Natural killer cell (primary cell): ENCODE measurements around the gene RAD51B. TPM values are rescaled to one million over a fixed set of nuclear protein-coding genes. Genes with fewer than 3 reads are reported as not detected.

ENCODE experiments used
- ATAC-seq, 3 donors: fragments of 150-1000 bp in 2 of 3; fragments of 200-7000 bp in 1 of 3; cut with Tn5 transposase; 1 replicate in 1 of 3; 2 replicates in 2 of 3; pipeline ENCODE4 v1.10.0; 2021; ENCODE audit warnings: mild to moderate bottlenecking in 2 of 3, moderate library complexity in 2 of 3
- DNase-seq, 2 donors: peaks; one replicate each; pipeline versions ENCODE4 v3.0.0 to v3.0.0-alpha.2; 2013 to 2021; ENCODE audit warnings: mixed read lengths in 1 of 2
- H3K27ac ChIP-seq: one replicate; pipeline ENCODE4 v1.5.1; 2013; ENCODE audit warnings: mild to moderate bottlenecking, low read length
- H3K27me3 ChIP-seq: one replicate; pipeline ENCODE4 v1.6.1; 2013; ENCODE audit warnings: low read length; ENCODE audit not compliant: control insufficient read depth, insufficient read depth
- H3K36me3 ChIP-seq: one replicate; pipeline ENCODE4 v1.6.1; 2013; ENCODE audit warnings: low read length; ENCODE audit not compliant: control insufficient read depth, insufficient read depth
- H3K4me1 ChIP-seq: one replicate; pipeline ENCODE4 v1.6.1; 2013; ENCODE audit warnings: low read length; ENCODE audit not compliant: control insufficient read depth, insufficient read depth
- H3K4me3 ChIP-seq: one replicate; pipeline ENCODE4 v1.5.1; 2013; ENCODE audit warnings: low read length
- H3K9me3 ChIP-seq: one replicate; pipeline ENCODE4 v1.6.1; 2013; ENCODE audit warnings: low read length; ENCODE audit not compliant: control insufficient read depth, insufficient read depth
- H3K27ac Mint-ChIP-seq, 2 donors: one replicate each; pipeline ENCODE4 v1.8.0; 2022; ENCODE audit warnings: mild to moderate bottlenecking in 2 of 2, mixed read lengths in 2 of 2, moderate library complexity in 1 of 2
- H3K27me3 Mint-ChIP-seq, 2 donors: one replicate each; pipeline ENCODE4 v1.8.0; 2022; ENCODE audit warnings: low read depth in 2 of 2, mixed read lengths in 2 of 2
- H3K36me3 Mint-ChIP-seq: one replicate; pipeline ENCODE4 v1.8.0; 2022; ENCODE audit warnings: mixed read lengths
- H3K4me1 Mint-ChIP-seq, 2 donors: one replicate each; pipeline ENCODE4 v1.8.0; 2022; ENCODE audit warnings: mixed read lengths in 2 of 2
- H3K4me3 Mint-ChIP-seq: one replicate; pipeline ENCODE4 v1.8.0; 2022; ENCODE audit warnings: mild to moderate bottlenecking, moderate library complexity, mixed read lengths
- H3K9me3 Mint-ChIP-seq, 2 donors: one replicate each; pipeline ENCODE4 v1.8.0; 2022; ENCODE audit warnings: mixed read lengths in 2 of 2
- WGBS: methylation state at CpG from one replicate; pipeline ENCODE4 v1.1.7; 2013; ENCODE audit warnings: missing lambda C conversion rate; ENCODE audit not compliant: insufficient coverage; 5-methylcytosine and 5-hydroxymethylcytosine counted together
- intact Hi-C: fragments of 100-400 bp; cut with micrococcal nuclease; formaldehyde crosslinking; loops from one replicate; pipeline ENCODE4 v1.14.2; 2022
- total RNA-seq, 4 donors: library from RNA; stranded (reverse); fragments of 120-200 nt in 1 of 4; gene quantifications; one replicate each; pipeline versions ENCODE4 v1.2.3 to v1.2.4, GENCODE V29; 2013 to 2022
- TF ChIP-seq, protein P1 (sequence below): fragments of 200-600 bp; IDR thresholded peaks from one replicate; pipeline ENCODE4 v1.8.0; 2022; ENCODE audit warnings: antibody characterized with exemption

Gene RAD51B
- total RNA-seq, 3 donors from 2014 or later (not counting 1 experiment from before 2014, with no cell fraction given): 28.1 to 37.6 (median 28.6) TPM

DNA sequence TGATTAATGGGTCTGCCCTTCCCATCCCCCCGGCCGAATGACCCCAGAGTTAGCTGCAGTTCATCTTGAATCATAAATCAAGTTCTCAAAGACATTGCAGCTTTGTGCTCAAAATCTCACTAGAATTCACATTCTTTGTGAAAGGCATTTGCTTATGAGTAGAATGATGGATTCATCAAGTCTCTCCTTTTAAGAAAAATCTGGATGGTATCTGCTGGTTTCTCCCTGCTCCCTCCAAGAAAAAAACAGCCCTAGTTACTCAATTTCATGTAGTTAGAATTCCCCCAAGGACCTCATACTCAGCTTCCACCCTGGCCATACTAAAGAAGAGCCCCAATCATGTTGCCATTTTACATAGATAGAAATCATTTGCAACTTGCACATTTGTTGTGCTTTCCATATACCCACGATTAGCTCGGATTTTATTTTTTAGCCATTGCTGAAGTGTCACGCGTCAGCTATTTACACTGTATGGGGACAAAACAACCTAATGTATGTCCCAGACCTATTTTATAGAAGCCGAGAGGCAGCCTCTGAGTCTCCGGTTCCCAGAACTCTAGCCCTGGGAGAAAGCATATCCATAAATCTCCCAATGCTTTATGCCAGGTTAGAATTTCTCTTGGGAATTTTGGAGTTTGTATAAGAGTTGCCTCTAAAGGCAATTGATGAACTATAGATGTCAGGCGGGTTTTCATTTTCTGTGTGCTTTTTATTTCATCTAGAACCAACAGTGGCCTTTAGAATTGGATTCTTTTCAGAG lies 673.8 kb downstream of the RAD51B start:
- no peak overlapping the region for H3K4me3 ChIP-seq
- H3K27me3 Mint-ChIP-seq: peaks cover 0 to 7% of the 10 kb centered on the region in 2 donors
- no peaks in the 10 kb centered on the region for H3K27me3 ChIP-seq
- ATAC-seq (no peak), DNase-seq (no peak)
- no peak overlapping the region for H3K27ac Mint-ChIP-seq
- no peaks in the 10 kb centered on the region for H3K36me3 Mint-ChIP-seq
- H3K4me1 ChIP-seq: peaks cover 9% of the 10 kb centered on the region
- no peaks in the 10 kb centered on the region for H3K36me3 ChIP-seq
- intact Hi-C loops: no loop called here
- peaks cover under 1 to 9% of the 10 kb centered on the region in 2 donors for H3K4me1 Mint-ChIP-seq
- TF ChIP-seq, protein P1, sequence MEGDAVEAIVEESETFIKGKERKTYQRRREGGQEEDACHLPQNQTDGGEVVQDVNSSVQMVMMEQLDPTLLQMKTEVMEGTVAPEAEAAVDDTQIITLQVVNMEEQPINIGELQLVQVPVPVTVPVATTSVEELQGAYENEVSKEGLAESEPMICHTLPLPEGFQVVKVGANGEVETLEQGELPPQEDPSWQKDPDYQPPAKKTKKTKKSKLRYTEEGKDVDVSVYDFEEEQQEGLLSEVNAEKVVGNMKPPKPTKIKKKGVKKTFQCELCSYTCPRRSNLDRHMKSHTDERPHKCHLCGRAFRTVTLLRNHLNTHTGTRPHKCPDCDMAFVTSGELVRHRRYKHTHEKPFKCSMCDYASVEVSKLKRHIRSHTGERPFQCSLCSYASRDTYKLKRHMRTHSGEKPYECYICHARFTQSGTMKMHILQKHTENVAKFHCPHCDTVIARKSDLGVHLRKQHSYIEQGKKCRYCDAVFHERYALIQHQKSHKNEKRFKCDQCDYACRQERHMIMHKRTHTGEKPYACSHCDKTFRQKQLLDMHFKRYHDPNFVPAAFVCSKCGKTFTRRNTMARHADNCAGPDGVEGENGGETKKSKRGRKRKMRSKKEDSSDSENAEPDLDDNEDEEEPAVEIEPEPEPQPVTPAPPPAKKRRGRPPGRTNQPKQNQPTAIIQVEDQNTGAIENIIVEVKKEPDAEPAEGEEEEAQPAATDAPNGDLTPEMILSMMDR: no peak
- no peak overlapping the region for H3K27ac ChIP-seq
- no peaks in the 10 kb centered on the region for H3K9me3 ChIP-seq
- 93% methylated on average over 9 of the region's 9 CpGs for WGBS
- no peak overlapping the region for H3K4me3 Mint-ChIP-seq
- no peaks in the 10 kb centered on the region for H3K9me3 Mint-ChIP-seq

DNA sequence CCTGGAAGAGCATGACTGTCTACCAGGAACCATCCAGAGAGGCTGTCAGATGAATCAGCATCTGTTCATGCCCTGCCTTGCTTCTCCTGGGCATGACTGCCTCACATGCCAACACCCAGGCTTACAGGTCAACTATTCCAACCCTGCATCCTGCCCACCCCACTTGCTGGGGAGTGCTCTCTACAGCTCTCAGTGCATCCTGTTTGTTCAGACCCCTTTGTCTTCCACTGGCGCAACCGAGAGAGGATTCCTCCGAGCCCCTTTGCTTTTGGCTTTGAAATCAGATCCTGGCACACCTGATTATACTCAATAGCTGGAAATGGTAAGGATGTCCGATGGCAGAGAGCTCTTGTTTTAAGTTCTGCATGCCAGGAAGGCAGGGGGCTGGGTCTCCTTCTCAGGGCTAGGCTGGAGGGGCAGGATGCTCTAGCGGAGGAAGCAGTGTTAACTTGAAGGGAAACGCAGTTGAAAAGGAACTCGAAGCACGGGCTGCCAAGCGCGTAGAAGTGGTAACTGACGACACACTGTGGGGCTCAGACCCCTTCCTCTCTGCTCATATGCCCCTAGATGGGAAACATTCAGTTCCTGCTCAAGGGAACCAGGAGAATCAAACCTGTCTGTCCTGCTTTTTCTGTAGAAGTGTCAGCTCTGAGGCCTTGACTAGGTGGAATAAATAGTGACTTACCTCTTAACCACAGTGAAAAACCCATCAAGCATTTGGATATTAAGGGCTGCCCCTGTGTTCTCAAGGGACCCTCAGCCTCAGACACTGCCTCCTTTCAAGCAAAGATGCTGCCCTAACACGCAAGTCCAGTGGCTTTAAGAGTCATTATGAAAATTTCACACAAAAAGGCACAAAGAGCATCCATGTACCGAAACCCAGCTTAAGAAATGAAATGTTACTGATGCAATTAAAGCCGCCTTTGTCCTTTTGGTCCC lies 675.8 kb downstream of the RAD51B start:
- Histone ChIP-seq H3K27ac (no peak overlapping the region), H3K4me3 (no peak overlapping the region), H3K27me3 (no peaks in the 10 kb centered on the region), H3K4me1 (peaks cover 9% of the 10 kb centered on the region), H3K36me3 (no peaks in the 10 kb centered on the region), H3K9me3 (no peaks in the 10 kb centered on the region)
- DNase-seq: peak in 1 of 2 donors; percentile 58
- Mint-ChIP-seq H3K27ac (no peak overlapping the region), H3K27me3 (peaks cover 4 to 7% of the 10 kb centered on the region in 2 donors), H3K9me3 (no peaks in the 10 kb centered on the region), H3K36me3 (no peaks in the 10 kb centered on the region), H3K4me3 (no peak overlapping the region), H3K4me1 (peaks cover 8 to 9% of the 10 kb centered on the region in 2 donors)
- WGBS: 56% methylated on average over 14 of the region's 14 CpGs
- TF ChIP-seq, protein P1: no peak
- intact Hi-C loops: no loop called here
- no peak for ATAC-seq

DNA sequence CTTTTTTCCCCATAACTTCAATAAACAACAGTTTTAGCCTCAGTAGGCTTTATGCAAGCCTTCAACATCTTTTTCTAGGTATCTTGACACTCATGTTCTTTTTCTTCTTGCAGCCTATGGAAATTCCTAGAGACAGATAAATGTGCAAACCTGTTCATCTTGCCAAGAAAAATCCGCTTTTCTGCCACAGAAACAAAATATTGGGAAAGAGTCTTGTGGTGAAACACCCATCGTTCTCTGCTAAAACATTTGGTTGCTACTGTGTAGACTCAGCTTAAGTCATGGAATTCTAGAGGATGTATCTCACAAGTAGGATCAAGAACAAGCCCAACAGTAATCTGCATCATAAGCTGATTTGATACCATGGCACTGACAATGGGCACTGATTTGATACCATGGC lies 677.4 kb downstream of the RAD51B start:
- no peaks in the 10 kb centered on the region for H3K36me3 Mint-ChIP-seq
- DNase-seq: no peak
- no peaks in the 10 kb centered on the region for H3K9me3 ChIP-seq
- H3K27me3 ChIP-seq: no peaks in the 10 kb centered on the region
- H3K36me3 ChIP-seq: no peaks in the 10 kb centered on the region
- TF ChIP-seq, protein P1: no peak
- H3K4me3 Mint-ChIP-seq: no peak overlapping the region
- H3K27me3 Mint-ChIP-seq: peaks cover 4 to 7% of the 10 kb centered on the region in 2 donors
- ATAC-seq: no peak
- peaks cover 16% of the 10 kb centered on the region for H3K4me1 ChIP-seq
- no peak overlapping the region for H3K27ac ChIP-seq
- no peaks in the 10 kb centered on the region for H3K9me3 Mint-ChIP-seq
- no peak overlapping the region for H3K27ac Mint-ChIP-seq
- 89% methylated on average over 2 of the region's 2 CpGs for WGBS
- intact Hi-C loops: no loop called here
- H3K4me1 Mint-ChIP-seq: peaks cover 8 to 9% of the 10 kb centered on the region in 2 donors
- H3K4me3 ChIP-seq: no peak overlapping the region
